Measurements from ENCODE around the gene LIN7A.

LIN7A gene

GRCh38 chr12:80937391-80938238, at the start of gene LIN7A:
Gene LIN7A, minus strand, starts transcription at chr12:80937934. Its CDS starts 212 bp downstream, at chr12:80937722.
- DNase-seq = no peak

- DNase-seq = no peak
Measured at GRCh38 chr12:80986224-80986623, 48.5 kb upstream of the LIN7A start.

- no peak for DNase-seq
Measured at GRCh38 chr12:80979816-80980215, 42.1 kb upstream of the LIN7A start.

GRCh38 chr12:80979251-80979650, 41.5 kb upstream of the LIN7A start:
- no peak for DNase-seq

GRCh38 chr12:80977346-80977745, 39.6 kb upstream of the LIN7A start:
- no peak for DNase-seq

- no peak for DNase-seq
Measured at GRCh38 chr12:80968326-80968725, 30.6 kb upstream of the LIN7A start.

- DNase-seq = no peak
Measured at GRCh38 chr12:80967565-80967964, 29.8 kb upstream of the LIN7A start.

- no peak for DNase-seq
Measured at GRCh38 chr12:80966001-80966400, 28.3 kb upstream of the LIN7A start.

GRCh38 chr12:80958162-80958561, 20.4 kb upstream of the LIN7A start:
- DNase-seq = no peak

GRCh38 chr12:80954857-80955520, 17.3 kb upstream of the LIN7A start:
- no peak for DNase-seq

- no peak for DNase-seq
Measured at GRCh38 chr12:80952443-80952842, 14.7 kb upstream of the LIN7A start.

GRCh38 chr12:80946591-80946990, 8.9 kb upstream of the LIN7A start:
- DNase-seq = no peak

GRCh38 chr12:80943338-80943737, 5.6 kb upstream of the LIN7A start:
- DNase-seq = no peak

- no peak for DNase-seq
Measured at GRCh38 chr12:80941916-80942315, 4.2 kb upstream of the LIN7A start.

GRCh38 chr12:80939231-80939950, 1.7 kb upstream of the LIN7A start:
- DNase-seq = no peak

- DNase-seq = no peak
Measured at GRCh38 chr12:80938397-80938796, 663 bp upstream of the LIN7A start.

- no peak for DNase-seq
Measured at GRCh38 chr12:80936642-80937390, 918 bp downstream of the LIN7A start.

GRCh38 chr12:80936353-80936641, 1.4 kb downstream of the LIN7A start:
- no peak for DNase-seq

GRCh38 chr12:80935111-80935510, 2.6 kb downstream of the LIN7A start:
- no peak for DNase-seq

- no peak for DNase-seq
Measured at GRCh38 chr12:80925983-80926382, 11.8 kb downstream of the LIN7A start.

GRCh38 chr12:80925237-80925636, 12.5 kb downstream of the LIN7A start:
- DNase-seq = no peak

- no peak for DNase-seq
Measured at GRCh38 chr12:80924437-80924836, 13.3 kb downstream of the LIN7A start.

GRCh38 chr12:80920006-80920405, 17.7 kb downstream of the LIN7A start:
- DNase-seq = no peak

Data from activated CD4-positive, alpha-beta T cell treated with anti-CD3 and anti-CD28 coated beads, Interleukin-2, amount 50 U/mL, for 4 hours (primary cell).